ENCODE results near the gene TRIM25.
A peak's percentile ranks its signal among the peaks of the same experiment; 100 is the strongest.

Gene TRIM25

DNA sequence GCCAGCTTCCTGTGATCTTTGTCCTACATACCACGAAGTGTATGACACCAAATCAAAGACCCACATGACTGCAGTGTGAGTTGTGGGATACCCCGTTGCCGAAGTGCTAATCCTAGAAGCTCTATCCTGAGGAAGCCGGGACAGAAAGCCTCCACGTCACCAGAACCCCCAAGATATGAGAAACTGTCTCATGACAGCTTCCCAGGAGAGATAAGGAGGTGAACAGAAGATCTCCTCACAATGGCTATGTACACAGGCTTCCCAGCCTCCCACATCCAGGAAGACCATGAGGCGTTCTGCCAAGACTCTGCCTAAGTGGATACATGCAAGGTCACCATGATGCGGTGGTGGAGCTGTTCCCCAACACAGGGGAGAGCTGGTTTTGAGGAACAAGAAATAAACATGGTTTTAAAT, 37.1 kb downstream of the TRIM25 start:
- Mint-ChIP-seq H3K27ac (no peak overlapping the region), H3K36me3 (no peaks in the 10 kb centered on the region)

DNA sequence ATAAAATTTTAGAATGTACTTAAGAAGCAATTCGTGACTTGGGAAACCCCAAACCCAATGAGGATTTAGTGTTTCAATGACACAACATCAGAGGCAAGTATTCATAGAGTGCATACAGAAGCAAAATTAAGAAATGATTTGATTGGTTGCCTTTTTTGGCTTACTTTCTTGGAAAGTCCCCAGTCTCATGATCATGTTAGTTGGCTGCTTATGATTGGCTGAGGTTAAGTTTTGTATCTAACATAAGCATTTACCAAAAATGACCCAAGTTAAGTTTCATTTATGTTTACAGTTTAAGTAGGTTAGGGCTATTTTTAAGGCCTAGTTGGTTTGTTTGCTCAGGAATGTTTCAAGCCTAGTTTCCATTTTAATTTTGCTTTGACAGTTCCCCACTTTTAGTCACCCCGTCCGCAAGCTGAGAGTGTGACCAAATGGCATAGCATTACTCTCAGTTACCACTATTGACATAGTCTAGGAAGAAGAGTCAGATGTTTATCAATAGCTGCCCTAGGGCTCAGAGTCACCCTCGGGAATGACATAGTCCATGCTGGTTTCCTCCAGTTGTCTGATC, 43.7 kb downstream of the TRIM25 start:
- no peak overlapping the region for H3K4me3 Mint-ChIP-seq

More for the DNA sequence above, 37.1 kb downstream of the TRIM25 start:
- peaks cover 9% of the 10 kb centered on the region for H3K27me3 Mint-ChIP-seq
- H3K9me3 Mint-ChIP-seq (ENCODE audit: low read depth), result no peaks in the 10 kb centered on the region
- no peaks in the 10 kb centered on the region for H3K4me1 Mint-ChIP-seq (ENCODE audit: low read depth)
- H3K4me3 Mint-ChIP-seq, result no peak overlapping the region

GRCh38 chr17:56868716-56869115, 45.1 kb downstream of the TRIM25 start:
- no peak overlapping the region for H3K27ac Mint-ChIP-seq
- H3K36me3 Mint-ChIP-seq, result no peaks in the 10 kb centered on the region

More for the DNA sequence above, 43.7 kb downstream of the TRIM25 start:
- peak overlapping the region; percentile 34 for H3K27ac Mint-ChIP-seq
- H3K9me3 Mint-ChIP-seq (ENCODE audit: low read depth), result no peaks in the 10 kb centered on the region
- peaks cover 6% of the 10 kb centered on the region for H3K4me1 Mint-ChIP-seq (ENCODE audit: low read depth)
- peaks cover 6% of the 10 kb centered on the region for H3K27me3 Mint-ChIP-seq
- no peaks in the 10 kb centered on the region for H3K36me3 Mint-ChIP-seq

GRCh38 chr17:56867948-56868376, 45.9 kb downstream of the TRIM25 start:
- Mint-ChIP-seq H3K4me3 (no peak overlapping the region), H3K4me1 (ENCODE audit: low read depth) (peaks cover 6% of the 10 kb centered on the region), H3K9me3 (ENCODE audit: low read depth) (no peaks in the 10 kb centered on the region), H3K27ac (peak overlapping the region; percentile 12), H3K36me3 (no peaks in the 10 kb centered on the region), H3K27me3 (no peaks in the 10 kb centered on the region)

More at GRCh38 chr17:56868716-56869115, 45.1 kb downstream of the TRIM25 start:
- Mint-ChIP-seq H3K4me3 (no peak overlapping the region), H3K4me1 (ENCODE audit: low read depth) (peaks cover 6% of the 10 kb centered on the region), H3K27me3 (peaks cover 2% of the 10 kb centered on the region), H3K9me3 (ENCODE audit: low read depth) (no peaks in the 10 kb centered on the region)

DNA sequence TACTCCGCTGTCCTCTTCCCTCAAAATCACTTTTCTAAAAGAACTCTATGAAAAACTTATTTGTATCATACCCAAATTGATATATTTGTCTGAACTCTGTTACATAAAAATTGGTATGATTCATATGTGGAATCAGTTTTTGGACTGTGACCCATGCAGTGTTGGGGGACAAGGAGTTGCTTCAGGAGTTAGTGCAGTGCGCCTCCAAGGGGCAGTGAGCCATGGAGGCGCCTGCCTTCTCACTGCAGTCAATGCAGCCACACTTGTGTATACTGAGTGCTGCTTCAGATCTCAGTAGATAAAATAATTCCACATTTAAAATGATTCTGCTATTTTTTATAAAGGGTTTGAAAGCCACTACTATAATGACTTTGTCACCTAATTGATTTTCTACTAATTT, 47.4 kb downstream of the TRIM25 start:
- no peaks in the 10 kb centered on the region for H3K9me3 Mint-ChIP-seq (ENCODE audit: low read depth)
- H3K27ac Mint-ChIP-seq, result no peak overlapping the region
- peaks cover 3% of the 10 kb centered on the region for H3K36me3 Mint-ChIP-seq
- H3K4me1 Mint-ChIP-seq (ENCODE audit: low read depth), result peaks cover 6% of the 10 kb centered on the region
- no peak overlapping the region for H3K4me3 Mint-ChIP-seq
- no peaks in the 10 kb centered on the region for H3K27me3 Mint-ChIP-seq

- Mint-ChIP-seq H3K36me3 (peaks cover 3% of the 10 kb centered on the region), H3K27ac (no peak overlapping the region), H3K4me1 (ENCODE audit: low read depth) (peaks cover 6% of the 10 kb centered on the region), H3K9me3 (ENCODE audit: low read depth) (no peaks in the 10 kb centered on the region), H3K27me3 (no peaks in the 10 kb centered on the region), H3K4me3 (no peak overlapping the region)
These were observed 47.8 kb downstream of the TRIM25 start for GRCh38 chr17:56866076-56866475.

- Mint-ChIP-seq H3K4me3 (no peak overlapping the region), H3K4me1 (ENCODE audit: low read depth) (no peaks in the 10 kb centered on the region), H3K27ac (no peak overlapping the region), H3K9me3 (ENCODE audit: low read depth) (no peaks in the 10 kb centered on the region), H3K27me3 (no peaks in the 10 kb centered on the region), H3K36me3 (peaks cover 3% of the 10 kb centered on the region)
These were observed 49.9 kb downstream of the TRIM25 start for GRCh38 chr17:56863974-56864373.

DNA sequence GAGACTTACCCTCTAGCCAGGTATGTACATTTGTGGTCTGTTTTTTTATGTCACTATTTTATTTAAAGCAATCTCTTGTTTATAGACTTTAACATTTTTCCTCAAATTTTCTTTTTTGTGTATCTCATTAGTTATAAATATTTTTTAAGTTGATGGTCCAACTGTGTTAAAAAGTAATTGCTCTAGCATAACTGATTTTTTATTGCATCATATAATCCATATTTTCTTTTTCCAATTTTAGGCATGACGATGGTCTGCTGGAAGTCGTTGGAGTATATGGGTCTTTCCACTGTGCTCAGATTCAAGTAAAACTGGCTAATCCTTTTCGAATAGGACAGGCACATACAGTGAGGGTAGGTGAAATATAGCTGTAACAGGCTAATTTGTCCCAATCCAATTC, 52.0 kb downstream of the TRIM25 start:
- no peaks in the 10 kb centered on the region for H3K4me1 Mint-ChIP-seq (ENCODE audit: low read depth)
- no peaks in the 10 kb centered on the region for H3K9me3 Mint-ChIP-seq (ENCODE audit: low read depth)
- no peak overlapping the region for H3K27ac Mint-ChIP-seq
- H3K4me3 Mint-ChIP-seq, result no peak overlapping the region
- H3K36me3 Mint-ChIP-seq, result peaks cover 6% of the 10 kb centered on the region
- no peaks in the 10 kb centered on the region for H3K27me3 Mint-ChIP-seq

DNA sequence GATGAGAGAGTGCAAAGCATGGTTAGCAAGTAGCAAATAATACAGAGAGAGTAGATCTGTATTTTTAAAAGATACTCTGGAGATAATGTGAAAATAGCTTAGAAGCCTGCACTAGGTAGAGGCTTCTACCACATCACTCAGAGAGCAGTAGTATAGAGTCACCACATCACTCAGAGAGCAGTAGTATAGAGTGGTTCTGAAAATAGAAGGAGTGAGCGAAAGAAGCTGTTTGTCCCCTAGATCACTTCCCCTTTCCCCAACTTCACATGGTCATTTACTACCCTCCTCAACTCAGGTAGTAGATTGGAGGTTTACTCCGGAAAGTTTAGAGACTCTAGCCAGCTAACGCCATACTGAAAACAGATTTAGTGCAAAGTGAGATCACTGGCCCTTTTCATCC, 62.8 kb downstream of the TRIM25 start:
- H3K27me3 Mint-ChIP-seq, result no peaks in the 10 kb centered on the region
- H3K9me3 Mint-ChIP-seq (ENCODE audit: low read depth), result no peaks in the 10 kb centered on the region
- peak overlapping the region; percentile 3 for H3K27ac Mint-ChIP-seq
- H3K36me3 Mint-ChIP-seq, result peaks cover 29% of the 10 kb centered on the region
- H3K4me3 Mint-ChIP-seq, result no peak overlapping the region
- peaks cover 21% of the 10 kb centered on the region for H3K4me1 Mint-ChIP-seq (ENCODE audit: low read depth)

DNA sequence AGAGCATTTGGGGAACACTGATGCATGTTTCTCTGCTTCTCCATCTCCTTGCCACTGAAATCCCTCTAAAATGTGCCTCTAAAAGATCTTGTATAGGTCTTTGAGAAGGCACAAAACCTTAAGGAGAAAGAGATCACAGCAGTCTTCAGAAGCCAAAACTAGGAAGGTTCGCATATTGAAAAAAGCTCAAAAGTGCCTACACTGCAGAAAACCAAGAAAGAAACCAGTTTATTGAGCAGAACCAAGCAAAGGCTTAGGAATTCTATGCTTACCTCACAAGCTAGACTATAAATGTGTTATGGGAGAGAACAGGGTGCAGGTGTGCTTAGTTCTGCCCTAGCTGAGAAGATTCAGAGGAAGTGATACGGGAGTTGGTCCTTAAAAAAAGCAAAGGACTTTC, 63.3 kb downstream of the TRIM25 start:
- peaks cover 21% of the 10 kb centered on the region for H3K4me1 Mint-ChIP-seq (ENCODE audit: low read depth)
- no peaks in the 10 kb centered on the region for H3K27me3 Mint-ChIP-seq
- no peaks in the 10 kb centered on the region for H3K9me3 Mint-ChIP-seq (ENCODE audit: low read depth)
- no peak overlapping the region for H3K4me3 Mint-ChIP-seq
- peaks cover 29% of the 10 kb centered on the region for H3K36me3 Mint-ChIP-seq
- peak overlapping the region; percentile 3 for H3K27ac Mint-ChIP-seq

GRCh38 chr17:56849131-56849530, 64.7 kb downstream of the TRIM25 start:
- Mint-ChIP-seq H3K9me3 (ENCODE audit: low read depth) (no peaks in the 10 kb centered on the region), H3K27me3 (no peaks in the 10 kb centered on the region), H3K4me3 (no peak overlapping the region), H3K27ac (no peak overlapping the region), H3K4me1 (ENCODE audit: low read depth) (peaks cover 21% of the 10 kb centered on the region), H3K36me3 (peaks cover 25% of the 10 kb centered on the region)

DNA sequence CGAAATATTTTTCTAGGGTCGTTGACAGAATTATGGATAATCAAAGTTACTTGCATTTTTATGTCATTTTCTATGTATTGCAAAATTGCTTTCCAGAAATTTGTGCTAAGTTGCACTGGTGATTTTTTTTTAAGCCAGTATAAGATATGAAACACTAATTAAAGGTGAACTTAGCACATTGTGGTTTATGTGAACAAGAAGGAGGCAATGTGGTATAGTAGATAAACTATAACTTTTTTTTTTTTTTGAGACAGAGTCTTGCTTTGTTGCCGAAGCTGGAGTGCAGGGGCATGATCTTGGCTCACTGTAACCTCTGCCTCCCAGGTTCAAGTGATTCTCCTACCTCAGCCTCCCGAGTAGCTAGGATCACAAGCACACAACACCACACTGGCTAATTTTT, 66.7 kb downstream of the TRIM25 start:
- H3K4me3 Mint-ChIP-seq, result no peak overlapping the region
- H3K27me3 Mint-ChIP-seq, result no peaks in the 10 kb centered on the region
- H3K27ac Mint-ChIP-seq, result no peak overlapping the region
- peaks cover 23% of the 10 kb centered on the region for H3K4me1 Mint-ChIP-seq (ENCODE audit: low read depth)
- no peaks in the 10 kb centered on the region for H3K9me3 Mint-ChIP-seq (ENCODE audit: low read depth)
- H3K36me3 Mint-ChIP-seq, result peaks cover 25% of the 10 kb centered on the region

- Mint-ChIP-seq H3K4me3 (no peak overlapping the region), H3K9me3 (ENCODE audit: low read depth) (no peaks in the 10 kb centered on the region), H3K4me1 (ENCODE audit: low read depth) (peaks cover 16% of the 10 kb centered on the region), H3K36me3 (peaks cover 17% of the 10 kb centered on the region), H3K27me3 (no peaks in the 10 kb centered on the region), H3K27ac (no peak overlapping the region)
These were observed 67.9 kb downstream of the TRIM25 start for GRCh38 chr17:56845934-56846333.

DNA sequence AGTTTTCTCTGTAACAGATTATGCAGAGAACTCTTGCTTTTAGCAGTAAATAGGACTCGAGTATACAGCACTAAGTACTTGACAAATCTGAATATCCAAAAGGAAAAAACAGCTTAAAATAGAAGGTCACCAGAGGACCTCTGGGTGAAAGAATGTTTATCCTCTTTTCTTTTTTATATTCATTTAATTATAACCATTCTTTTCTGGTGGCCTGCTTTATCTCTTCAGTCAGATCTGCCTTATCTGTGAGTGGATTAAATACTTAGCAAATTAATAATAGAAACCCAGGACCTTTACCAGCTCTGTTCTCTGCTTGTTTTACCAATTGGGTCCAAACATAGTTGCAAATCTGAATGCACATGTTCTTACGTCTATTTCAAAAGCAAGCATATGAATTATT, 71.3 kb downstream of the TRIM25 start:
- Mint-ChIP-seq H3K4me3 (no peak overlapping the region), H3K27me3 (no peaks in the 10 kb centered on the region), H3K9me3 (ENCODE audit: low read depth) (no peaks in the 10 kb centered on the region), H3K36me3 (peaks cover 9% of the 10 kb centered on the region), H3K4me1 (ENCODE audit: low read depth) (peaks cover 24% of the 10 kb centered on the region), H3K27ac (no peak overlapping the region)

- H3K9me3 Mint-ChIP-seq (ENCODE audit: low read depth), result no peaks in the 10 kb centered on the region
- H3K27me3 Mint-ChIP-seq, result no peaks in the 10 kb centered on the region
- peaks cover 49% of the 10 kb centered on the region for H3K4me1 Mint-ChIP-seq (ENCODE audit: low read depth)
- peaks cover 8% of the 10 kb centered on the region for H3K36me3 Mint-ChIP-seq
- no peak overlapping the region for H3K27ac Mint-ChIP-seq
- H3K4me3 Mint-ChIP-seq, result peak overlapping the region; percentile 42
These were observed 75.2 kb downstream of the TRIM25 start for GRCh38 chr17:56838687-56839086.
